KBM-7 (cell line): ENCODE results near the gene WASHC2A.
"Not testable (repeated sequence)": the region's sequence is repeated elsewhere in the genome, so short reads cannot be mapped to it uniquely, and the experiment has no call there.

ENCODE experiments used
- DNase-seq: peaks from one replicate; pipeline ENCODE4 v3.0.0-alpha.2; 2015
- in situ Hi-C: fragments of 300-500 bp; cut with MboI; formaldehyde crosslinking; loops from 2 replicates; pipeline ENCODE4 v1.14.3; 2020; ENCODE audit warnings: low sequenced_read_pairs, low pct_unique_long_range_greater_than_20kb, mixed read lengths

Gene WASHC2A

DNA sequence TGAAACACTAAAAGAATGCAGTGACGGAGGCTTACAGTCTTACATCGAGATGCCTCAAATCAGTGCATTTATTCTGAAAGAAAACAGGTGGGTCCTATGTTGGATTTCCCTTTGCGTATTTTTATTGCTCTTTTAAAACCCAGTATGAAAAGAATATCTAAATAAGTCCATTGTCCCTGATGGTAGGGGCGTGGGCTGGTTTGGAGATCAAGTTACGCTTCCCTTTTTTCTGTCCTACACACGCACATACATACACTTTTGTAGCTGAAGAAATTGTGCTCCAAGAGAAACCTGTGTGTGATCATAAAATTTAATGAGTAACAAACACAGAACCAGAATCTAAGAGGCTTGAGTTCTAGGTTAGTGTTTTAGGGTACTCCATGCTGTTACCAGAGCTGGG lies 64.6 kb downstream of the WASHC2A start:
- in situ Hi-C loops: not testable (repeated sequence)

DNA sequence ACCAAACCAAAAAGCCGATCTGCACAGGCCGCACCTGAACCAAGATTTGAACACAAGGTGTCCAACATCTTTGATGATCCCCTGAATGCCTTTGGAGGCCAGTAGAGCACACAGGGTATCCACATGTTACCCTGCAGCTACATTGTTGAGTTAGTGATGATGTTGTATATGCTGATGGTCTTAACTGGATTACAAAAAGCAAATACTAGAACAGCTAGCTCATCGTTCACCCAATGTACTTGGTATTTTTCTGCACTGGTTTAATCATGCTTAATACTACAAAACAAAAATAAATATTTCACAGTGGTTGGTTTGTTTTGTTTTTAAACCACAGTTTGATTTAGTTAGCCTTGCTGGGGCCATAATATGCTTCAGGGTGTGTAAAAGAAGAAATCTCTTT lies 65.1 kb downstream of the WASHC2A start:
- in situ Hi-C loops, DNase-seq: not testable (repeated sequence)

More for the DNA sequence above, 64.6 kb downstream of the WASHC2A start:
- peak; percentile 60 for DNase-seq

DNA sequence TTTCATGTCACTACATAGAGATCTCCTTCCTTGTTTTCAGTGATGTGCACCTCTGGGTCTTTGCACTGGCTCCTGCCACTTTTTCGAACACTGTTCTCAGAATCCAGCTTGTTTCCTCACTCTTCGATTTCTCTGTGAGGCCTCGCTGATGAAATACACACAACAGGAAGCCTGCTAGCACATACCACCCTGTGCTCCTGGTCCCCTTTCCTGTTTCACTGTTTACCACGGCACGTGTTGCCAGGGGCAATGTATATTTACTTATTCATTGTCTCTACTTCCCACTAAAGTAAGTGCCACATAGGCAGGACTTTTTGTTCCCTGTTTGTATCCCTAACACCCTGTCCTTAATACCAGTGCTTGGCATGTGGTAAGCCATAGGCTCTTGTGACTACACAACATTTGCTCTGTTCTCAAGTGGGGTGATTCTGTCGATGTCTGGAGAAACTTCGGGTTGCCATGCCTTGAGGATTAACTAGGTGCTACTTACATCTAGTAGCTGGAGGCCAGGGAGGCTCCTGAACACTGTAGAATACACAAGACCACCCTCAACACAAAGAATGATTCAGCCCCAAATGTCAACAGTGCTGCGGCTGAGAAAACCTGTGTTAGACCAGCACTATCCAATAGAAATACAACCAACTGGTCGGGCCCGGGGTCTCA lies 75.9 kb downstream of the WASHC2A start:
- peak; percentile 11 for DNase-seq
- in situ Hi-C loops: not testable (repeated sequence)

DNA sequence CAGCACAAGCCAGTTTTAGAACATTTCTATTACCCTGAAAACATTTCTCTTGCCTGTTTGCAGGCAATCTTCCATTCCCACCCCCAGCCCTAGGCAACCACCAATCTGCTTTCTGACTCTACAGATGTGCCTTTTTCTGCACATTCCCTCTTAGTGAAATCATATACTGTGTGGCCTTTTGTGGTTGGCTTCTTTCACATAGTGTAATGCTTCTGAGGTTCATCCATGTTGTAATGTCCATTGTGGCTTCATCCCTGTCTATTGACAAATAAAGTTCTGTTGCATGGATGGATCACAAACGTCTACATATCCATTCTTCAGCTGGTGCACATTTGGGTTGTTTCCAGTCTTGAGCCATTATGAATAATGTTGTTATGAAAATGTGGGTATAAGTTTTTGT lies 77.8 kb downstream of the WASHC2A start:
- DNase-seq, in situ Hi-C loops: not testable (repeated sequence)

DNA sequence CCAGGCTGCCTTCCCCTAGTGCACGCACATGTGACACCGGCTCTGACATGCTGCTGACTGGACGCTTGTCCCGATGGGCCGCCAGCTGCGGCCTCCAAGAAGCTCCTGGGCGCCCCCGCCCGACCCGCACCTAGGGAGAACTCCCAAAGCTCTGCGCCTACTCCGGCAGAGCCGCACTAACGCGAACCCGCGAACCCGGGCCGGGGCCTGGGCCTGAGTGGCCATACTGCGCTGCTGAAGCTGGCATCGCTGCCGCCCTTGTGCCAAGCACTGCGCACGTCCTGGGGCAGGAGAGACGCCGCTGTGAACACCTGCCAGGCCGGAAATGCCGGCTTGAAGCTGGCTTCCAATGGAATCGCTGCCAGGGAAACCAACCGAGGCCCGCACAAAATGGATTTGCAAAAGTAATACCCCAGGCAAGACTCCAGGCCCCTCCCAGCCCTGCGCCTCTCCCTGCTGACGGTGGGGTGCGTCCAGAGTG lies 85.1 kb downstream of the WASHC2A start:
- in situ Hi-C loops: no loop called here

DNA sequence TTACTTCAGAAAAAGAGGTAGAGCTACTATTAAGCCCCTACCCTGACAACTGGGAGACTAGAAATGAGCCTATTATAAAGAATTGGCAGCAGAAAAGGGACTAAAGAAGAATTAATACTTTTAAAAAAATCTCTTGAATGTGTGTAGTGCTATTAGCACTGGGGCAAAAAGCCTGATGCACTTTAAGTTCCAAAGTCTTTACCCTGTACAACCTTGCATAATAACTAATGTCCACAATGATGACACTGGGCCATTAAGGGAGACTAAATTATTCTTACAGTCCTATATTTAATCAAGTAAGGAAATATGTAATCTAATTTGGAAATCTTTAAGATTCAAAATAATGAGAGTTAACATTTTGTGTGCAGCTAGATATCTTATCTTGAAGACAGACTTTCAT lies 90.1 kb downstream of the WASHC2A start:
- DNase-seq, in situ Hi-C loops: not testable (repeated sequence)

More for the DNA sequence above, 85.1 kb downstream of the WASHC2A start:
- DNase-seq: no peak

DNA sequence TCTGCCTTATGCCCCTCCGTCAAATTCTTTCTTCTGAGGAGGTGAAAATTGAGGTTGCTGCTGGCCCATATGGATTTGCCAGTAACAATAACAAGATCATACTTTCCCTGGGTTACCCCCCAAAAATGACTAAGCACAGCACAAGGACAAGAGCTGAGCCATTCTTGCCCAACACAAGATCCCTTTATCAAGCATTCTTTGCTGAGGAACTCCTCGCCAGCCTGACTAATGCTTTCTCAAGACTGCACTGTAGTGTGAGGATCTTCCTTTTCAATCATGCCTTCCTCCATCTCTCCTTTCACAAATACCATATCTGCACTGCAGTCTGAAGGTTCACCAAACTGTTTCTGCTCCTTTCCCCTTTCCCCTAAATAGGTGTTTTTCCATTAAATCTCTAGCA lies 92.1 kb downstream of the WASHC2A start:
- in situ Hi-C loops, DNase-seq: not testable (repeated sequence)

DNA sequence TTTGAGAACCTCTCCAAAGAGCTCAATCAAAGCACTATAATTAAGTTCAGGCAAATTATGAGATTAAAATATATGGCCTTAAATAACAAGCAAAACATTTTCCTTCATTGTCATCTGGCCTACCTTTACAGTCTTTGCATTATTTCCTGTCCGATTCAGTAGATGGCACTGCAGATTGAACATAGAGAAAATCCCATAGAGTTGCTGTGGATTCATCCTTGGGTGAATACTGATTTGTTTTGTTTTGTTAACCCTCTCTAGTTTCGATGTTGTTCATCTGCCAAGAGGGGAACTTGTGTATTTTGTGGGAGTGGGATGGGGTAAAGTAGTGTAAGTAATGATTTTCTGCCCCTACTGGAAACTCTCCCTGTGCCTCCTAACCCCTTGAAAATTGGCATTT lies 97.3 kb downstream of the WASHC2A start:
- DNase-seq, in situ Hi-C loops: not testable (repeated sequence)

DNA sequence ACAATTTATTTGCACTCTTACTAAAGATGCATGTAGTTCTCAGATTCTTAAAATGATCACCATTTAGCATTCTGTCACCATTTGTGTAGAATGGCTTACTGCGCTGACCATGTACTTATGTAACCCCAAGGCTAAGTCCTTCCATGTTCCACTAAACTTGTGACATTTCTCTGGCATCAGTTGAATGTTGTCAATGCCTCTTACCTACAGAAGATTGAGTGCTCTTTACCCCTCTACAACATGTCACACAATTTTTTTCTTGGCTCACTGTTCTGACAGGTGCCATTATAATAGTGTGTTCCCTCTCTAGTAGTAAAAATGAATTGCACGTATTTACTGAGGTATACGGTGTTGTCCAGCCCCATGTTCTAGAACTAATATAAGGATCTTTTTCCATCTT lies 100.1 kb downstream of the WASHC2A start:
- in situ Hi-C loops, DNase-seq: not testable (repeated sequence)

DNA sequence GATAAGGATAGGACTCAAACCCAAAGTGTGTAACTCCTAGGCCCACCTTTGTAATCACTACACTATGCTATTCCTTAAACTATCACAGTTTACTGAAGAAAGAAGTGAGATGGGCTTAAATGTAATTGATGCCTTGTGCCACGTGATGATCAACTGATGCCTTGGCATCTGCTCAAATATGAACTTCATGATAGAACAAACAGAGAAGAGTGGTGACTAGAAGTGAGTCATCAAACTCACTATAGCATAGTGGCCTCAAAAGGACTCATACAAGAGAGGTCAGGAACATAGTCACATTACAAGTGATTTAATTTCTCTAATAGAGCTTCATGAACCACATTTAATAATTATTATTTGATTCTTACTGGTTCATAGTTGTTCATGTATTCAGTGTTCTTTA lies 101.8 kb downstream of the WASHC2A start:
- in situ Hi-C loops, DNase-seq: not testable (repeated sequence)

DNA sequence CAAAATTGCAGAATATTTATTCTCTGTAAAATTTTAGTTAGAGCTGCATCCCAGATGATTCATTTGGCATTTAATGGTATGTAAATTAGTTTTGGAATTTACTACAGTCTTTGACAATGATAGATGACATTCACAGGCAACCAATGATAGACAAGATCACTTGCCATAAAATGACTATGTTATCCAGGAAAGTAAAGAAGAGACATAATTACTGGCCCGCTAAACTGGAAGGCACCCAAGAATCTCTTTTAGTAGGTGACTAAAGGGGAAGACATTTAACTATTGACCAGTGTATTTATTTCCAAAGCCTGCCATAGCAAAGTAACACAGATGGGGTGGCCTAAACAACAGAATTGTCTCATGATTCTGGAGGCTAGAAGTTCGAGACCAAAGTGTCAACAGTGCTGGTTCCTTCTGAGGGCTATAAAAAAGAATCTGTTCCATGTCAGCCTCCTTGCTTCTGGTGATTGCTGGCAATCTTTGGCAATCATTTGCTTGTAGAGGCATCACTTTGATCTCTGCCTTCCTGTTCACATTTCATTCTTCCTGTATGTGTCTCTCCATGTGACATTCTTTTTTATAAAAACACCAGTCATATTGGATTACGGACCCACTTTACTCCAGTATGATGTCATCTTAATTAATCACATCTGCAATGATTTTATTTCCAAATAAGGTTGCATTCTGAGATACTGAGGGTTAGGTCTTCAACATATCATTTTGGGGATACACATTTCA lies 107.2 kb downstream of the WASHC2A start:
- in situ Hi-C loops: not testable (repeated sequence)

More for the DNA sequence above, 107.2 kb downstream of the WASHC2A start:
- not testable (repeated sequence) for DNase-seq
